GM12801 (cell line): ENCODE measurements around the gene MITF.

Experiments used
- CTCF ChIP-seq: IDR thresholded peaks from one replicate; pipeline ENCODE4 v1.5.1; 2011; ENCODE audit warnings: control low read depth; ENCODE audit not compliant: insufficient read length; ENCODE audit errors: extremely low read depth

The MITF gene

GRCh38 chr3:69892706-69893105, 153.4 kb downstream of the MITF start:
- TF ChIP-seq CTCF = no peak

- TF ChIP-seq CTCF = no peak
These were observed 154.0 kb downstream of the MITF start for GRCh38 chr3:69893274-69893673.

GRCh38 chr3:69896095-69896494, 156.8 kb downstream of the MITF start:
- TF ChIP-seq CTCF = no peak

- no peak for TF ChIP-seq CTCF
These were observed 161.1 kb downstream of the MITF start for GRCh38 chr3:69900331-69900730.

- TF ChIP-seq CTCF = no peak
These were observed 162.5 kb downstream of the MITF start for GRCh38 chr3:69901802-69902201.

- TF ChIP-seq CTCF = no peak
These were observed 163.1 kb downstream of the MITF start for GRCh38 chr3:69902386-69902785.

- TF ChIP-seq CTCF = no peak
These were observed 167.2 kb downstream of the MITF start for GRCh38 chr3:69906351-69906966.
